GM18867 (cell line): ENCODE measurements around the gene TCTN3.
"Not testable (repeated sequence)": the region's sequence is repeated elsewhere in the genome, so short reads cannot be mapped to it uniquely, and the experiment has no call there.

Experiments used
- ATAC-seq: cut with Tn5 transposase; IDR thresholded peaks from one replicate; pipeline ENCODE4 v1.9.1; 2021; ENCODE audit warnings: mild to moderate bottlenecking, moderate library complexity; ENCODE audit not compliant: unreplicated experiment

The TCTN3 gene

DNA sequence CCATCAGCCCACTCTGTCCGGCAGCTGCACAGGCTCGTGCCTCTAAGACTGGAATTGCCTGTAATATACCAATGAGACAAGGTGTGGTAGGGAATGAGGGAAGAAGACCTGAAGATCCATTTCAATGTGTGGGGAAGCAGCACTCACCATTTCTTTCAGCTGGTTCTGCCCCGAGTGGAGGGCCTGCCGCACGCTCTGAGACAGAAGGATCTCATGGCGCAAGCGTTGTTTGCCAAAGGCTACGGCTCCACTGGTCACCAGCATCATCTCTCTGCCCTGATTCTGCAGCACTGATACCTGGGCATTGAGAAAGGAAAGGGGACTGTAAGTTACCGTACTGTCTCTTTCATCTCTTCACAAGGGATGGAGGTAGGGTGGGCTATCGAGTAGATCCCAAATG is 56.6 kb downstream of the TCTN3 start:
- ATAC-seq: no peak

DNA sequence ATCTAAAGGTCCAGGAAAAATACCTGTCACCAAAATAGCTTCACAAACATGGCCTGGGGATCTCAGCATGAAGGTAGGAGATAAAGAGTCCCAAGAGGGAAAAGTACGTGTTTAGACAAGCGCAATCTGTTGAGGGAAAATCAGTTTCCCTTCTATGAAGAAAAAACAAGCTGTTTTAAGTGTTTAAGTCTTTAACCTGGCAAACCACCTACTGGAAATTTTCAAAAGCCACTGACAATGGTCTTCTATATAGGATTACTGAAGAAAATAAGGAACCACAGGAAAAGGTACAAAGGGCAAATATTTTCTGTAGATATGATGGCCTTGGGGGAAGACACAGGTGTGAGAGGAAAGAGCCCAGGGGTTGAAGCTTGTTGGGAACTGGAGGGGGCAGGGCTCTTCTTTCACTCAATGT is 58.4 kb downstream of the TCTN3 start:
- ATAC-seq: no peak

DNA sequence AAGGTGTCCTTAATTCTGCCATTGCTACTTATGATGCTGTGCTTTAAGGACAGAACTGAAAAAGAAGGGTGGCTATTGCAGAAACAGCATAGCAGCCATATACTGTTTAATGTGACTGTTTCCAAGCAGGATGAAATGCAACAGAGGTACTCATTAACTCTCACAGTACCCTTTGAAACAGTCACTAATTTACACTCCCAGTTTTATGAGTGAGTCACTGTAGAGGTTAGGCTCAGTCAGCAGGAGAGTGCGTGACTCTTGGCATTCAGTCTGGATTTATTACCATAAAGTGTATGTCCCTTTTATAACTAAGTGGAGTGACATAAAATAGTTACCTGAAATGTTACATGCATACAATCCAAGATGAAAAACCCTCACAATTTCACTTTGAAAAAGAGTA is 64.9 kb downstream of the TCTN3 start:
- ATAC-seq: no peak

DNA sequence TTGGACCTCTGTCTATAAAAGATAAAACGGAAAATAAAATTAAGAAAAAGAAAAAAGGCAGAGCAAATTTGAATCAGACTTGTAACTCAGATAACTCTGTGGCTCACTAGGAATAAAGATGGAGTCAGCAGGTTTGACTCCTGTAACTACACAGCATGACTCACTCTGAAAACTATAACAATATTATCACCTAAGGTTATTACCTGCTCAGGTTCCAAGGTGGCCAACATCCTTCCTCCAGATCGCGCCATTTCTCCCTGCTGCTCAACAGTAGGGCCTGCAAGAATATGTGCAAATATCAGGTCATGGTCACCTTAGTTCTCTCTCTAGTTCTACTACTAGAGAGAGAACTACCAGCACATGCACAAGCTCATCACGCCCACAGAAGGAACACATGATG is 67.2 kb downstream of the TCTN3 start:
- no peak for ATAC-seq

DNA sequence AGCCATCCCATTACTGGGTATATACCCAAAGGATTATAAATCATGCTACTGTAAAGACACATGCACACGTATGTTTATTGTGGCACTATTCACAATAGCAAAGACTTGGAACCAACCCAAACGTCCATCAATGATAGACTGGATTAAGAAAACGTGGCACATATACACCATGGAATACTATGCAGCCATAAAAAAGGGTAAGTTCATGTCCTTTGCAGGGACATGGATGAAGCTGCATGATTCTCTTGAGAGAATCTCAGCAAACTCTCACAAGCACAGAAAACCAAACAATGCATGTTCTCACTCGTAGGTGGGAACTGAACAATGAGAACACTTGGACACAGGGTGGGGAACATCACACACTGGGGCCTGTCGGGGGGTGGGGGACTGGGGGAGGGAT is 73.3 kb downstream of the TCTN3 start:
- ATAC-seq: not testable (repeated sequence)

DNA sequence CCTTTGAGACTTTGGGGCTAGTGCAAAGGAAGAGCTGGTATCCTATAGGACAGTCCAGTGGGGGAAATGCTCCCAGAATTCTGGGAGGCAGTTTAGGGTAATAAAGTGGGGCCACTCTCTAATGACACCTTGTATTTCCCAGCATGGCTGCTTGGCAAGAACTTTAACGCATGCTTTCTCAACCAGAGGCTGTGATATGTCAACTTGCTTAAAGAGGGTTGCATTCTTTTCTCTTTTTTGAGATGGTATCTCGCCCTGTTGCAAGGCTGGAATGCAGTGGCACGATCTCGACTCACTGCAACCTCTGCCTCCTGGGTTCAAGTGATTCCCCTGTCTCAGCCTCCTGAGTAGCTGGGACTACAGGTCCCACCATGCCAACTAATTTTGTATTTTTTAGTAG is 75.6 kb downstream of the TCTN3 start:
- ATAC-seq: no peak

DNA sequence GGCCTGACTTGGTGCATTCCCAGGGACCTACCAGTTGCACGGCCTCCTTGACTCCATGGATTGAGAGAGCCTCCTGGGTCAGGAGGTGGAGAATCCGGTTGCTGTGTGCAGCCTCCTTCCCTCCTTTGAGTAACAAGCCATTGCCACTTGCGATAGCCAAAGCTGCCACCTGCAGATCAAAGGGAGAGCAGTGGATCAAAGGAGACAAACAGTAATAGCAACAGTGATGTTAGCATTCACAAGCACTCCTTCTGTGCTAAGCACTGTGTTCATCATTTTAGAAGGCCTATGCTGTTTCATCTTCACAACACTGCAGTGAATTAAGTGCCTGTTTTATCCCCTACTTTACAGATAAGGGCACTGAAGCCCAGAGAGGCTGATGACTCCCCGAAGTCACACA is 77.3 kb downstream of the TCTN3 start:
- no peak for ATAC-seq
